Epithelial cell of proximal tubule (primary cell): ENCODE results near the gene EYA2. TPM values are rescaled to one million over a fixed set of nuclear protein-coding genes. Genes with fewer than 3 reads are reported as not detected.

ENCODE experiments used
- DNase-seq: peaks from one replicate; pipeline ENCODE4 v3.0.0-alpha.2; 2011; ENCODE audit warnings: low read depth
- H3K4me3 ChIP-seq: 2 replicates; pipeline ENCODE4 v1.5.1; 2011; ENCODE audit warnings: low read depth, mild to moderate bottlenecking, low read length
- CTCF ChIP-seq: conservative IDR thresholded peaks from 2 replicates; pipeline ENCODE4 v1.5.1; 2012; ENCODE audit warnings: low read depth, mild to moderate bottlenecking, low read length
- total RNA-seq: library from RNA; depleted of rRNA; stranded (reverse); fragments of >200 nt; gene quantifications from 2 replicates; pipeline ENCODE4 v1.2.3, GENCODE V29; 2015

EYA2 gene
- total RNA-seq, 1 donor from 2014 or later: not detected

GRCh38 chr20:47079047-47079446 lies 184.4 kb downstream of the EYA2 start:
- H3K4me3 ChIP-seq: no peak overlapping the region

DNA sequence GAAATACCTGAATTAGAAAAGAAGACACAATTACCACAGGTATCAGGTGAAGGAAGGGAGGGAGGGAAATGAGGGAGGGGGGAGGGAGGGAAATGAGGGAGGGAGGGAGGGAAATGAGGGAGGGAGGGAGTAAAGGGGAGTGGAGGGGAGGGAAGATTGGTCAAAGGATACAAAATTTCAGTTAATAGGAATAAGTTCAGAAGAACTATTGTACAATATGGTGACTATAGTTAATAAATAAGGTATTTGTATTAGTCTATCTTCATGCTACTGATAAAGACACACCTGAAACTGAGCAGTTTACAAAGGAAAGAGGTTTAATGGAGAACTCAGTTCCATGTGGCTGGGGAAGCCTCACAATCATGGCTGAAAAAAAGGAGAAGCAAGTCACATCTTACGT lies 185.7 kb downstream of the EYA2 start:
- no peak for DNase-seq
- no peak overlapping the region for H3K4me3 ChIP-seq
- no peak for TF ChIP-seq CTCF

More at GRCh38 chr20:47079047-47079446, 184.4 kb downstream of the EYA2 start:
- DNase-seq: no peak
- no peak for TF ChIP-seq CTCF

DNA sequence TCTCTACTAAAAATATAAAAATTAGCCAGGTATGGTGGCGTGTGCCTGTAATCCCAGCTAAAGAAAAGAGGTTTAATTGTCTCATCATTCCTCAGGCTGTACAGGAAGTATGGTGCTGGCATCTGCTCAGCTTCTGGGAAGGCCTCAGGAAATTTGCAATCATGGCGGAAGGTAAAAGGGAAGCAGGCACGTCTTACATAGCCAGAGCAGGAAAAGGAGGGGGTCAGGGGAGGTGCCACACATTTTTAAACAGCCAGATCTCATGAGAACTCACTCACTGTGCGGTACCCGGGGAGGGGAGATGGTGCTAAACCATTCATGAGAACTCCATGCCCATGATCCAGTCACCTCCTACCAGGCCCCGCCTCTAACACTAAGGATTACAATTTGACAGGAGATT lies 191.7 kb downstream of the EYA2 start:
- no peak for DNase-seq
- TF ChIP-seq CTCF: no peak

GRCh38 chr20:47088335-47088734 lies 193.7 kb downstream of the EYA2 start:
- no peak overlapping the region for H3K4me3 ChIP-seq
- DNase-seq: no peak
- no peak for TF ChIP-seq CTCF

More for the DNA sequence above, 191.7 kb downstream of the EYA2 start:
- no peak overlapping the region for H3K4me3 ChIP-seq

- no peak for DNase-seq
- H3K4me3 ChIP-seq: no peak overlapping the region
- no peak for TF ChIP-seq CTCF
Observed at GRCh38 chr20:47089151-47089550, 194.5 kb downstream of the EYA2 start.

DNA sequence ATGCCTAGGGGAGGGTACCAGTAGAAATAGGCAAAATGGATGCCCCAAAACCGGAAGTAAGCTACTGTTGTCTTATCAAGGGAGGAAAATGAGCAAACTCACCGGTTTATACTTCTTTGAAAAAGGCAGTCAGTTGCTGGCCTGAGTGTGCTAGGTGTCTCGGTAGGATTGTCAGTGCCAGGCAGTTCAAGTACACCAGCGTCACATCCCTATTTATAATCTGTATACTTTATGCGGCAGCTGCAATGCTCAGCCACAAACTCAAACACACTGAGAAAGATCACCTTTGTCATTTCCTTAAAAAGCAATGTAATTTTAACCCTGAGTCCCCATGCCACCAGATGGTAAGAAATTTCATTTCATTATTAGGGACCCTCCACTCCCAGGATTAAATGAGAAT lies 196.2 kb downstream of the EYA2 start:
- no peak for DNase-seq
- H3K4me3 ChIP-seq: no peak overlapping the region
- TF ChIP-seq CTCF: no peak

GRCh38 chr20:47093320-47093966 lies 198.8 kb downstream of the EYA2 start:
- no peak for DNase-seq
- no peak overlapping the region for H3K4me3 ChIP-seq
- no peak for TF ChIP-seq CTCF
